K562 (cell line): ENCODE measurements around the gene DYNC2H1. TPM values are rescaled to one million over a fixed set of nuclear protein-coding genes. Genes with fewer than 3 reads are reported as not detected.

Experiments used
- ATAC-seq: fragments of 200-7000 bp; cut with Tn5 transposase; 3 replicates; pipeline ENCODE4 v1.9.1; 2020; ENCODE audit warnings: moderate library complexity
- BruUV-seq: library from RNA; stranded (reverse); fragments of 400-500 nt; replicated peaks from 2 replicates; lab custom pipeline; 2021; lab: Mats Ljungman, UMichigan
- CTCF ChIA-PET: fragments of 300-600 bp; formaldehyde crosslinking; extraction: SDS; loops from one replicate; lab custom pipeline; 2021; ENCODE audit warnings: low intra/inter-chr PET ratio; lab: Yijun Ruan, JAX
- POLR2A ChIA-PET: fragments of 300-600, 350-650 bp; sonication (Branson Sonifier 250); formaldehyde crosslinking; extraction: SDS; loops from one replicate; lab custom pipeline; 2021; ENCODE audit warnings: antibody characterized with exemption, inconsistent platforms; lab: Yijun Ruan, JAX
- DNase-seq, 4 experiments: peaks; one replicate each; pipeline versions ENCODE4 v3.0.0 to v3.0.0-alpha.2; 2011 to 2018; ENCODE audit warnings: low spot score in 3 of 4, mixed read lengths in 3 of 4; ENCODE audit errors: extremely low read depth in 1 of 4
- FAIRE-seq: peaks from 2 replicates; lab custom pipeline; 2011; peaks lifted over from hg19 to GRCh38; lab: Jason Lieb, UNC
- H2AFZ ChIP-seq: 2 replicates; pipeline ENCODE4 v1.6.0; 2011; ENCODE audit warnings: low read depth, low read length, control low read depth, inconsistent platforms
- H3K27ac ChIP-seq: fragments of 200-600 bp; 3 replicates; pipeline ENCODE4 v1.8.0; 2011; ENCODE audit warnings: low read depth, mild to moderate bottlenecking, control low read depth, inconsistent platforms, low read length, moderate library complexity, mixed read lengths; ENCODE audit errors: extremely low read depth
- H3K27me3 ChIP-seq, 2 experiments: fragments of 300-600 bp in 1 of 2; 2 replicates in 1 of 2; 3 replicates in 1 of 2; pipeline versions ENCODE4 v1.6.0 to v1.8.0; 2011; ENCODE audit warnings: inconsistent platforms in 2 of 2, low read length in 2 of 2, mild to moderate bottlenecking in 1 of 2, mixed read lengths in 1 of 2, moderate library complexity in 1 of 2; ENCODE audit not compliant: control insufficient read depth in 2 of 2, insufficient read depth in 2 of 2
- H3K36me3 ChIP-seq: fragments of 300-600 bp; 3 replicates; pipeline ENCODE4 v1.8.0; 2011; ENCODE audit warnings: mild to moderate bottlenecking, low read length, inconsistent platforms; ENCODE audit not compliant: control insufficient read depth, insufficient read depth
- H3K4me1 ChIP-seq, 2 experiments: fragments of 200-600 bp in 1 of 2; replicated peaks in 1 of 2; 2 replicates in 1 of 2; 3 replicates in 1 of 2; pipeline versions ENCODE4 v1.5.1 to v1.8.0; 2011; ENCODE audit warnings: inconsistent platforms in 2 of 2, low read length in 2 of 2, mild to moderate bottlenecking in 1 of 2, mixed read lengths in 1 of 2, moderate library complexity in 1 of 2; ENCODE audit not compliant: control insufficient read depth in 2 of 2, insufficient read depth in 2 of 2
- H3K4me2 ChIP-seq: 2 replicates; pipeline ENCODE4 v1.6.1; 2011; ENCODE audit warnings: low read length, control low read depth, inconsistent platforms, mixed read lengths; ENCODE audit not compliant: insufficient read depth
- H3K4me3 ChIP-seq: fragments of 200-600 bp; sonication (generic), shearing (Covaris generic); 2 replicates; pipeline ENCODE4 v1.5.1; 2016; ENCODE audit warnings: control low read depth, inconsistent platforms
- H3K79me2 ChIP-seq: fragments of 200-600 bp; 3 replicates; pipeline ENCODE4 v1.8.0; 2011; ENCODE audit warnings: low read length, inconsistent platforms; ENCODE audit not compliant: control insufficient read depth, insufficient read depth
- H3K9ac ChIP-seq, 2 experiments: 2 replicates each; pipeline versions ENCODE4 v1.6.0 to v1.6.1; 2011; ENCODE audit warnings: low read depth in 2 of 2, low read length in 2 of 2, control low read depth in 1 of 2, inconsistent platforms in 1 of 2, mild to moderate bottlenecking in 1 of 2, mixed read lengths in 1 of 2; ENCODE audit not compliant: insufficient read depth in 1 of 2
- H3K9me1 ChIP-seq: one replicate; pipeline ENCODE4 v1.6.0; 2011; ENCODE audit warnings: inconsistent platforms, mild to moderate bottlenecking, low read length, moderate library complexity; ENCODE audit not compliant: control insufficient read depth, insufficient read depth
- H3K9me3 ChIP-seq: replicated peaks from 2 replicates; pipeline ENCODE4 v1.5.1; 2011; ENCODE audit warnings: low read depth, low read length, inconsistent platforms; ENCODE audit not compliant: control insufficient read depth, insufficient read depth
- H4K20me1 ChIP-seq: replicated peaks from 2 replicates; pipeline ENCODE4 v1.6.1; 2011; ENCODE audit warnings: low read length, inconsistent platforms, mixed read lengths; ENCODE audit not compliant: control insufficient read depth, insufficient read depth
- ARID4B ChIP-seq: sonication (generic); formaldehyde crosslinking; IDR thresholded peaks from 2 replicates; pipeline ENCODE4 v1.8.0; 2022; ENCODE audit warnings: mild to moderate bottlenecking, missing genetic modification reagents
- CREB3 ChIP-seq: fragments of 450-650 bp; conservative IDR thresholded peaks from 2 replicates; pipeline ENCODE4 v1.6.1; 2016; ENCODE audit warnings: missing genetic modification characterization, low read depth, mild to moderate bottlenecking, missing compliant biosample characterization, moderate library complexity
- GABPB2 ChIP-seq: fragments of 250-450 bp; sonication (Bioruptor Pico); conservative IDR thresholded peaks from 2 replicates; pipeline ENCODE4 v1.5.1; 2021; ENCODE audit warnings: mild to moderate bottlenecking
- JUND ChIP-seq, 2 experiments: IDR thresholded peaks; 2 replicates in 1 of 2; 3 replicates in 1 of 2; pipeline ENCODE4 v1.6.1; 2011; ENCODE audit warnings: borderline replicate concordance in 2 of 2, low read depth in 2 of 2, low read length in 2 of 2, improper control_type of control experiment in 1 of 2, missing biosample characterization in 1 of 2, missing genetic modification characterization in 1 of 2, missing genetic modification reagents in 1 of 2
- MBD2 ChIP-seq: sonication (generic); IDR thresholded peaks from 2 replicates; pipeline ENCODE4 v1.6.1; 2016; ENCODE audit warnings: low read depth, borderline replicate concordance
- ZBTB33 ChIP-seq: sonication (generic); formaldehyde crosslinking; IDR thresholded peaks from 2 replicates; pipeline ENCODE4 v1.8.1; 2023; ENCODE audit warnings: mild to moderate bottlenecking, missing genetic modification reagents
- ZNF174 ChIP-seq: fragments of 250-450 bp; sonication (Bioruptor Pico); IDR thresholded peaks from 2 replicates; pipeline ENCODE4 v1.4.0; 2020; ENCODE audit warnings: mild to moderate bottlenecking
- ZNF655 ChIP-seq: fragments of 250-450 bp; sonication (Bioruptor Pico); IDR thresholded peaks from 2 replicates; pipeline ENCODE4 v1.5.0; 2021
- ZNF830 ChIP-seq: fragments of 250-450 bp; sonication (Bioruptor Pico); IDR thresholded peaks from 2 replicates; pipeline ENCODE4 v1.5.0; 2021; ENCODE audit warnings: mild to moderate bottlenecking
- WGBS: fragments of 100-300 bp; shearing (Covaris generic); methylation state at CpG from one replicate; pipeline ENCODE4 v1.1.6; 2016; ENCODE audit warnings: low coverage, mixed read lengths; ENCODE audit not compliant: insufficient coverage; ENCODE audit errors: missing lambda C conversion rate; 5-methylcytosine and 5-hydroxymethylcytosine counted together
- in situ Hi-C: fragments of 300-500 bp; cut with MboI; formaldehyde crosslinking; loops from 4 replicates; pipeline ENCODE4 v1.15.0; 2018; ENCODE audit warnings: inconsistent platforms, mixed read lengths
- intact Hi-C: fragments of 100-400 bp; cut with micrococcal nuclease; formaldehyde crosslinking; loops from 2 replicates; pipeline ENCODE4 v1.14.2; 2022
- polyA plus RNA-seq, 8 experiments: library from polyadenylated mRNA; depleted of rRNA in 4 of 8; stranded (reverse) in 5 of 8; unstranded in 3 of 8; fragments of >200 nt; fragmentation: Nextera tagmentation in 2 of 8; fragmentation: Illumina TruSeq in 1 of 8; extraction: Ambion mirVana in 2 of 8; extraction: Trizol in 1 of 8; gene quantifications; 2 replicates each; pipeline versions ENCODE4 v1.2.1 to v1.2.3, GENCODE V29; 2011 to 2014; ENCODE audit warnings: inconsistent platforms in 1 of 8, missing spikeins in 1 of 8
- total RNA-seq, 7 experiments: library from RNA; depleted of rRNA in 6 of 7; stranded (reverse); fragments of >200 nt in 6 of 7; fragmentation: Illumina TruSeq in 2 of 7; extraction: Trizol in 2 of 7; gene quantifications; 2 replicates each; pipeline versions ENCODE4 v1.2.1 to v1.2.3, GENCODE V29; 2011 to 2021; ENCODE audit warnings: low replicate concordance in 1 of 7

Gene DYNC2H1
- total and polyA plus RNA-seq, 9 of the 15 experiments (the other 6 are each of a cell fraction or from before 2014, with no cell fraction given) = 0.08 to 0.64 (median 0.20) TPM

- in situ Hi-C loops (no loop called here), intact Hi-C loops (no loop called here)
- 2% methylated on average over 3 of the region's 3 CpGs for WGBS
- POLR2A ChIA-PET = no interaction called here
- TF ChIP-seq ZNF830 (no peak), ZNF174 (CRISPR knock-in tag) (no peak), MBD2 (no peak), ZBTB33 (CRISPR knock-in tag) (no peak), ZNF655 (no peak), ARID4B (CRISPR knock-in tag) (no peak), GABPB2 (no peak), JUND (IDR thresholded peaks at IDR 0.05; ENCODE audit: borderline replicate concordance, low read depth, low read length) (no peak), JUND (tag; IDR thresholded peaks at IDR 0.05; ENCODE audit: borderline replicate concordance, low read depth, low read length) (no peak), CREB3 (no peak)
- no peak overlapping the region for H2AFZ ChIP-seq
- H3K9me3 ChIP-seq = no peaks in the 10 kb centered on the region
- BruUV-seq = no TSS peak
- H3K9me1 ChIP-seq = no peaks in the 10 kb centered on the region
- H3K27me3 ChIP-seq = no peaks in the 10 kb centered on the region
- FAIRE-seq (no peak), ATAC-seq (no peak), DNase-seq (no peak)
- no peak overlapping the region for H3K9ac ChIP-seq
- H3K79me2 ChIP-seq = no peaks in the 10 kb centered on the region
- H3K4me2 ChIP-seq = no peak overlapping the region
- H3K4me1 ChIP-seq = no peaks in the 10 kb centered on the region
- no peaks in the 10 kb centered on the region for H3K36me3 ChIP-seq
- H4K20me1 ChIP-seq = no peaks in the 10 kb centered on the region
- CTCF ChIA-PET = no interaction called here
- no peak overlapping the region for H3K27ac ChIP-seq
- no peak overlapping the region for H3K4me3 ChIP-seq
Measured at GRCh38 chr11:103317118-103317517, 207.9 kb downstream of the DYNC2H1 start.
